NB4 (cell line): ENCODE data around the gene SLC38A10.

Experiments used
- CTCF ChIP-seq: IDR thresholded peaks from one replicate; pipeline ENCODE4 v1.5.1; 2012; ENCODE audit warnings: low read depth, low read length
- MYC ChIP-seq: IDR thresholded peaks from 2 replicates; pipeline ENCODE4 v1.6.1; 2011; ENCODE audit warnings: low read depth, low read length
- POLR2A ChIP-seq: IDR thresholded peaks from 2 replicates; pipeline ENCODE4 v1.6.1; 2011; ENCODE audit warnings: mild to moderate bottlenecking; ENCODE audit not compliant: insufficient read length; ENCODE audit errors: extremely low read depth

DNA sequence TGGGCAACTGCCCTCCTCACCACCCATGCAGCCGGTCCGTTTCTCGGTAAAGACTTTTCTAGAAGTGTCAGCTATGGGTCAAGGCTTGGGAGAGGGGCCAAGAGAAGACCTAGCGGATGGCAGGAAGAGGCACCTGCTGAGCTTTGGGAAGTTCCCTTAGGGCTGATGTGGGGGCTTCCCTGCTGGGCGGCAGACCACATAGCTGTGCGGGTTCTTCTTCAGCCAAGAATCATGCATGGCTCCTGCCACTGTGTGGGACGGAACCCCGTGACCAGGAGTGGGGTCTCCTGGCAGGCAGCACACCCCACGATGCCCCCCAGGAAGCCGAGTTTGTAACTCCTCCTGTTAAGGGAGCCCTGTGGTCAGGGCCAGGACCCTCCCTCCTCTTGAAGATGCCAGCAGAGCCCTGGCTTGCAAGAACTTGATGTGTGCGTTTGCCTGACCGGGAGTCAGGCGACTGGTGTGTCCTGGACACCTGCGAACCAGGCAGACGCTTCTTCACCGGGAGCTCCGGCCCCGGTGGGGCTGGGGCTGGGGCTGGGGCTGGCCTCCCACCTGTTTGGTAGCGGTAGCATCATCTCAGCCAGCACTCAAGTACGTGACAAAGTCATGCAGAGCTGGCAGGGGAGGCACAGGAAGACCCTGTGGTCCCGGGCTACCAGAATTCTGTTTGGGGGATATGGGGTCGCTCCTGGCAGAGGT lies 17.7 kb upstream of the SLC38A10 start:
- TF ChIP-seq CTCF (no peak), POLR2A (no peak), MYC (no peak)
